Measurements from ENCODE around the gene KLC4.

KLC4 gene

GRCh38 chr6:43024436-43024835, 35.0 kb upstream of the KLC4 start:
- Histone ChIP-seq H2BK5ac (ENCODE audit: low read depth, low read length, poor library complexity) (no peak overlapping the region), H3K14ac (ENCODE audit: low read length) (no peak overlapping the region), H3K9ac (ENCODE audit: low read length) (no peak overlapping the region), H3K79me1 (ENCODE audit: low read length) (peaks cover 5% of the 10 kb centered on the region), H4K8ac (ENCODE audit: low read depth, low read length) (no peak overlapping the region), H3K4me2 (ENCODE audit: low read length) (no peak overlapping the region), H3K9me3 (ENCODE audit: insufficient read depth, low read depth, low read length) (peaks cover 2% of the 10 kb centered on the region), H2BK12ac (ENCODE audit: low read length) (no peak overlapping the region), H3K4me1 (ENCODE audit: control insufficient read depth in 1 of 2, insufficient read depth in 2 of 2, low read length in 2 of 2) (peaks cover 0 to 10% of the 10 kb centered on the region in 2 experiments), H3K27ac (ENCODE audit: low read depth, low read length) (no peak overlapping the region), H3K4me3 (ENCODE audit: low read depth, low read length) (no peak overlapping the region), H3K18ac (ENCODE audit: low read length) (no peak overlapping the region), H4K91ac (ENCODE audit: low read depth, low read length) (no peak overlapping the region), H2AK5ac (ENCODE audit: low read length) (no peak overlapping the region), H3K27me3 (ENCODE audit: insufficient read depth, low read length) (no peaks in the 10 kb centered on the region), H2BK120ac (ENCODE audit: insufficient read depth, low read length, poor library complexity) (no peak overlapping the region), H3K79me2 (ENCODE audit: control insufficient read depth, insufficient read depth, low read length, poor library complexity) (peaks cover 7% of the 10 kb centered on the region), H3K4ac (ENCODE audit: low read depth, low read length) (no peak overlapping the region), H3K23ac (ENCODE audit: low read length) (no peak overlapping the region), H3K36me3 (ENCODE audit: control insufficient read depth in 1 of 2, insufficient read depth in 2 of 2, low read length in 2 of 2) (peaks cover 51 to 68% of the 10 kb centered on the region in 2 experiments), H4K12ac (ENCODE audit: low read depth, low read length) (no peak overlapping the region), H2AFZ (ENCODE audit: insufficient read depth, low read length, poor library complexity) (no peak overlapping the region)
- WGBS (ENCODE audit: extremely low coverage, insufficient coverage, insufficient read length), result no CpG with 5 or more reads among the region's 2 CpGs
- DNase-seq, result no peak

GRCh38 chr6:43026365-43026764, 33.1 kb upstream of the KLC4 start:
- Histone ChIP-seq H2AFZ (ENCODE audit: insufficient read depth, low read length, poor library complexity) (no peak overlapping the region), H3K4me3 (ENCODE audit: low read depth, low read length) (no peak overlapping the region), H4K8ac (ENCODE audit: low read depth, low read length) (no peak overlapping the region), H3K18ac (ENCODE audit: low read length) (no peak overlapping the region), H2AK5ac (ENCODE audit: low read length) (no peak overlapping the region), H3K4me1 (ENCODE audit: control insufficient read depth in 1 of 2, insufficient read depth in 2 of 2, low read length in 2 of 2) (peaks cover 0 to 3% of the 10 kb centered on the region in 2 experiments), H3K36me3 (ENCODE audit: control insufficient read depth in 1 of 2, insufficient read depth in 2 of 2, low read length in 2 of 2) (peaks cover 59 to 67% of the 10 kb centered on the region in 2 experiments), H3K27me3 (ENCODE audit: insufficient read depth, low read length) (no peaks in the 10 kb centered on the region), H3K27ac (ENCODE audit: low read depth, low read length) (no peak overlapping the region), H3K9me3 (ENCODE audit: insufficient read depth, low read depth, low read length) (peaks cover 2% of the 10 kb centered on the region), H4K12ac (ENCODE audit: low read depth, low read length) (no peak overlapping the region), H3K23ac (ENCODE audit: low read length) (no peak overlapping the region), H3K79me1 (ENCODE audit: low read length) (peaks cover 3% of the 10 kb centered on the region), H3K4ac (ENCODE audit: low read depth, low read length) (no peak overlapping the region), H3K14ac (ENCODE audit: low read length) (no peak overlapping the region), H2BK120ac (ENCODE audit: insufficient read depth, low read length, poor library complexity) (no peak overlapping the region), H3K9ac (ENCODE audit: low read length) (no peak overlapping the region), H2BK12ac (ENCODE audit: low read length) (no peak overlapping the region), H4K91ac (ENCODE audit: low read depth, low read length) (no peak overlapping the region), H2BK5ac (ENCODE audit: low read depth, low read length, poor library complexity) (no peak overlapping the region), H3K4me2 (ENCODE audit: low read length) (no peak overlapping the region), H3K79me2 (ENCODE audit: control insufficient read depth, insufficient read depth, low read length, poor library complexity) (peaks cover 6% of the 10 kb centered on the region)
- no peak for DNase-seq
- WGBS (ENCODE audit: extremely low coverage, insufficient coverage, insufficient read length), result no CpG with 5 or more reads among the region's 5 CpGs

- Histone ChIP-seq H2BK120ac (ENCODE audit: insufficient read depth, low read length, poor library complexity) (no peak overlapping the region), H3K9ac (ENCODE audit: low read length) (no peak overlapping the region), H3K18ac (ENCODE audit: low read length) (no peak overlapping the region), H2BK5ac (ENCODE audit: low read depth, low read length, poor library complexity) (no peak overlapping the region), H4K91ac (ENCODE audit: low read depth, low read length) (no peak overlapping the region), H4K8ac (ENCODE audit: low read depth, low read length) (no peak overlapping the region), H3K4me1 (ENCODE audit: control insufficient read depth in 1 of 2, insufficient read depth in 2 of 2, low read length in 2 of 2) (no peaks in the 10 kb centered on the region), H3K27ac (ENCODE audit: low read depth, low read length) (no peak overlapping the region), H3K23ac (ENCODE audit: low read length) (no peak overlapping the region), H2AFZ (ENCODE audit: insufficient read depth, low read length, poor library complexity) (no peak overlapping the region), H3K27me3 (ENCODE audit: insufficient read depth, low read length) (no peaks in the 10 kb centered on the region), H3K4me3 (ENCODE audit: low read depth, low read length) (no peak overlapping the region), H3K9me3 (ENCODE audit: insufficient read depth, low read depth, low read length) (peaks cover 2% of the 10 kb centered on the region), H4K12ac (ENCODE audit: low read depth, low read length) (no peak overlapping the region), H3K4ac (ENCODE audit: low read depth, low read length) (no peak overlapping the region), H3K4me2 (ENCODE audit: low read length) (no peak overlapping the region), H3K14ac (ENCODE audit: low read length) (no peak overlapping the region), H2BK12ac (ENCODE audit: low read length) (no peak overlapping the region), H3K36me3 (ENCODE audit: control insufficient read depth in 1 of 2, insufficient read depth in 2 of 2, low read length in 2 of 2) (peaks cover 56 to 77% of the 10 kb centered on the region in 2 experiments), H3K79me2 (ENCODE audit: control insufficient read depth, insufficient read depth, low read length, poor library complexity) (no peaks in the 10 kb centered on the region), H2AK5ac (ENCODE audit: low read length) (no peak overlapping the region), H3K79me1 (ENCODE audit: low read length) (no peaks in the 10 kb centered on the region)
- no CpG with 5 or more reads among the region's 9 CpGs for WGBS (ENCODE audit: extremely low coverage, insufficient coverage, insufficient read length)
- DNase-seq, result no peak
Measured at GRCh38 chr6:43029120-43029519, 30.3 kb upstream of the KLC4 start.

- no peak overlapping the region for H3K14ac ChIP-seq (ENCODE audit: low read length)
- no CpG with 5 or more reads among the region's 4 CpGs for WGBS (ENCODE audit: extremely low coverage, insufficient coverage, insufficient read length)
- no peaks in the 10 kb centered on the region for H3K27me3 ChIP-seq (ENCODE audit: insufficient read depth, low read length)
- H2BK5ac ChIP-seq (ENCODE audit: low read depth, low read length, poor library complexity), result no peak overlapping the region
- H2BK12ac ChIP-seq (ENCODE audit: low read length), result no peak overlapping the region
- H3K79me2 ChIP-seq (ENCODE audit: control insufficient read depth, insufficient read depth, low read length, poor library complexity), result no peaks in the 10 kb centered on the region
- no peak overlapping the region for H3K4ac ChIP-seq (ENCODE audit: low read depth, low read length)
- no peak overlapping the region for H2AFZ ChIP-seq (ENCODE audit: insufficient read depth, low read length, poor library complexity)
- no peaks in the 10 kb centered on the region for H3K4me1 ChIP-seq (ENCODE audit: control insufficient read depth in 1 of 2, insufficient read depth in 2 of 2, low read length in 2 of 2)
- H3K18ac ChIP-seq (ENCODE audit: low read length), result no peak overlapping the region
- H3K9me3 ChIP-seq (ENCODE audit: insufficient read depth, low read depth, low read length), result peaks cover under 1% of the 10 kb centered on the region
- no peak overlapping the region for H3K4me2 ChIP-seq (ENCODE audit: low read length)
- no peak overlapping the region for H3K9ac ChIP-seq (ENCODE audit: low read length)
- H3K23ac ChIP-seq (ENCODE audit: low read length), result no peak overlapping the region
- no peak for DNase-seq
- no peak overlapping the region for H3K27ac ChIP-seq (ENCODE audit: low read depth, low read length)
- H3K79me1 ChIP-seq (ENCODE audit: low read length), result no peaks in the 10 kb centered on the region
- H2AK5ac ChIP-seq (ENCODE audit: low read length), result no peak overlapping the region
- no peak overlapping the region for H4K8ac ChIP-seq (ENCODE audit: low read depth, low read length)
- no peak overlapping the region for H2BK120ac ChIP-seq (ENCODE audit: insufficient read depth, low read length, poor library complexity)
- no peak overlapping the region for H3K4me3 ChIP-seq (ENCODE audit: low read depth, low read length)
- H3K36me3 ChIP-seq (ENCODE audit: control insufficient read depth in 1 of 2, insufficient read depth in 2 of 2, low read length in 2 of 2), result peaks cover 60 to 71% of the 10 kb centered on the region in 2 experiments
- H4K91ac ChIP-seq (ENCODE audit: low read depth, low read length), result no peak overlapping the region
- no peak overlapping the region for H4K12ac ChIP-seq (ENCODE audit: low read depth, low read length)
Measured at GRCh38 chr6:43032326-43032725, 27.1 kb upstream of the KLC4 start.
